Osteocyte (in vitro differentiated cells): Measurements from ENCODE around the gene GHR. TPM values are rescaled to one million over a fixed set of nuclear protein-coding genes. Genes with fewer than 3 reads are reported as not detected.

Source experiments
- DNase-seq: peaks from one replicate; pipeline ENCODE4 v3.0.0; 2021; ENCODE audit warnings: mixed read lengths; ENCODE audit not compliant: unreplicated experiment; ENCODE audit errors: extremely low spot score
- H3K27ac Mint-ChIP-seq: one replicate; pipeline ENCODE4 v1.8.0; 2021; ENCODE audit warnings: mild to moderate bottlenecking, mixed read lengths; ENCODE audit not compliant: unreplicated experiment
- H3K27me3 Mint-ChIP-seq: one replicate; pipeline ENCODE4 v1.8.0; 2021; ENCODE audit warnings: mixed read lengths; ENCODE audit not compliant: unreplicated experiment
- H3K36me3 Mint-ChIP-seq: one replicate; pipeline ENCODE4 v1.8.0; 2021; ENCODE audit warnings: mixed read lengths; ENCODE audit not compliant: unreplicated experiment
- H3K4me1 Mint-ChIP-seq: one replicate; pipeline ENCODE4 v1.8.0; 2021; ENCODE audit warnings: mixed read lengths; ENCODE audit not compliant: unreplicated experiment
- H3K4me3 Mint-ChIP-seq: one replicate; pipeline ENCODE4 v1.8.0; 2021; ENCODE audit warnings: mild to moderate bottlenecking, moderate library complexity, mixed read lengths; ENCODE audit not compliant: unreplicated experiment
- H3K9me3 Mint-ChIP-seq: one replicate; pipeline ENCODE4 v1.8.0; 2021; ENCODE audit warnings: mixed read lengths; ENCODE audit not compliant: unreplicated experiment
- CTCF ChIP-seq: fragments of 200-600 bp; sonication (generic); IDR thresholded peaks from 2 replicates; pipeline ENCODE4 v1.5.0; 2021; ENCODE audit warnings: antibody characterized with exemption, mild to moderate bottlenecking, moderate library complexity
- total RNA-seq: library from RNA; stranded (reverse); gene quantifications from 2 replicates; pipeline ENCODE4 v1.2.1, GENCODE V29; 2021

GHR gene
- total RNA-seq, 1 donor from 2014 or later = 2.3 TPM

GRCh38 chr5:42600441-42600840 is 177.2 kb downstream of the GHR start:
- Mint-ChIP-seq H3K27me3 (peaks cover 2% of the 10 kb centered on the region), H3K27ac (no peak overlapping the region), H3K9me3 (no peaks in the 10 kb centered on the region), H3K4me1 (no peaks in the 10 kb centered on the region), H3K36me3 (no peaks in the 10 kb centered on the region), H3K4me3 (no peak overlapping the region)
- no peak for TF ChIP-seq CTCF
- DNase-seq = no peak

DNA sequence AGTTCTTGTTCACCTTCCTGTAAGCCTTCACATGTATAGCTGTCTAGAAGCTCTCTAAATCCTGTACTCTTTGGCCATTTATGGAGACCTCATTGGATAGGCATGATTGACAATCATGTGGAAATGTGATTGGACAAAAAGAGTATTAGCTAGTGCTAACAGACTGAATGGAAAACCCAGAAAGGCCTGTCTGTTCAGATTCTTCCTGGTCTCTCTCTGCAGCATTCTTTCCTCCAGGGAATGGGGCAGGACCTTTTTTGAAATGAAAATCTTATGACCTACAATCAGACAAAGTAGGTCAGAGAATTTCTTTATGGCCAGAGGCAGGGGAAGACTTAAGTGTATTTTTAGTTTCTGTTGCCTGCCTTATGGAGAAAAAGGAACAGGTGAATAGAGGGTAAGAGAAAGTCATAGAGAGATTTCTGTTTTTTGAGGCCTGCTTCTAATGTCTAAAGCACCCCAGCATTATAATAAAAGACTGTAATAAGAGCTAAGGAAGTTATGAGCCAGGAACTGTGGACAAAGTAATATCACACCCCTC is 181.0 kb downstream of the GHR start:
- Mint-ChIP-seq H3K9me3 (no peaks in the 10 kb centered on the region), H3K27ac (no peak overlapping the region), H3K4me3 (no peak overlapping the region), H3K4me1 (no peaks in the 10 kb centered on the region), H3K27me3 (peaks cover 6% of the 10 kb centered on the region), H3K36me3 (no peaks in the 10 kb centered on the region)
- DNase-seq = no peak
- no peak for TF ChIP-seq CTCF

GRCh38 chr5:42605490-42605889 is 182.3 kb downstream of the GHR start:
- DNase-seq = no peak
- TF ChIP-seq CTCF = no peak
- H3K27ac Mint-ChIP-seq = no peak overlapping the region
- no peaks in the 10 kb centered on the region for H3K36me3 Mint-ChIP-seq
- no peaks in the 10 kb centered on the region for H3K9me3 Mint-ChIP-seq
- H3K4me3 Mint-ChIP-seq = no peak overlapping the region
- H3K27me3 Mint-ChIP-seq = peaks cover 6% of the 10 kb centered on the region
- H3K4me1 Mint-ChIP-seq = no peaks in the 10 kb centered on the region

DNA sequence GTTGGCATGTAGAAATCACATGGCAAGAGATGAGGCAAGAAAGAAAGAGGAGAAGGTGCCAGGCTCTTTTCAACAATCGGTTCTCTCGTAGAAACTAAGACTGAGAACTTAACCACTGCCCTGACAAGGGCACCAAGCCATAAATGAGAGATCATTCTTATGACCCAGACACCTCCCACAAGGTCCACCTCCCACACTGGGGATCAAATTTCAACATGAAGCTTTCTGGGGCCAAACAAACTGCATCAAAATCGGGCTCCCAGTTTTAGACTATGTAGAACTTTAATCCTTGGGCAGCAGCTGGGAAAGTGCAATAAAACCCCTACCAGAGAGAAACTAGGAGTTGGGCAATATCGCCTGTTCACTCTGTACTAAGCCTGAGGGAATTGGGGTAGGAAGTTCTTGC is 183.2 kb downstream of the GHR start:
- no peaks in the 10 kb centered on the region for H3K4me1 Mint-ChIP-seq
- DNase-seq = no peak
- H3K36me3 Mint-ChIP-seq = no peaks in the 10 kb centered on the region
- H3K27ac Mint-ChIP-seq = no peak overlapping the region
- no peaks in the 10 kb centered on the region for H3K9me3 Mint-ChIP-seq
- TF ChIP-seq CTCF = no peak
- peaks cover 6% of the 10 kb centered on the region for H3K27me3 Mint-ChIP-seq
- no peak overlapping the region for H3K4me3 Mint-ChIP-seq

GRCh38 chr5:42611437-42611836 is 188.2 kb downstream of the GHR start:
- Mint-ChIP-seq H3K4me3 (no peak overlapping the region), H3K9me3 (no peaks in the 10 kb centered on the region), H3K4me1 (no peaks in the 10 kb centered on the region), H3K27me3 (peaks cover 4% of the 10 kb centered on the region), H3K27ac (no peak overlapping the region), H3K36me3 (no peaks in the 10 kb centered on the region)
- no peak for TF ChIP-seq CTCF
- DNase-seq = no peak
